NCI-H146 treated with DMSO at 0.1 percent for 48 hours (cell line): ENCODE results near the gene DIO2.

Source experiments
- DNase-seq: peaks from one replicate; lab custom pipeline; 2025; ENCODE audit not compliant: unreplicated experiment; lab: John Stamatoyannopoulos, UW

The DIO2 gene

DNA sequence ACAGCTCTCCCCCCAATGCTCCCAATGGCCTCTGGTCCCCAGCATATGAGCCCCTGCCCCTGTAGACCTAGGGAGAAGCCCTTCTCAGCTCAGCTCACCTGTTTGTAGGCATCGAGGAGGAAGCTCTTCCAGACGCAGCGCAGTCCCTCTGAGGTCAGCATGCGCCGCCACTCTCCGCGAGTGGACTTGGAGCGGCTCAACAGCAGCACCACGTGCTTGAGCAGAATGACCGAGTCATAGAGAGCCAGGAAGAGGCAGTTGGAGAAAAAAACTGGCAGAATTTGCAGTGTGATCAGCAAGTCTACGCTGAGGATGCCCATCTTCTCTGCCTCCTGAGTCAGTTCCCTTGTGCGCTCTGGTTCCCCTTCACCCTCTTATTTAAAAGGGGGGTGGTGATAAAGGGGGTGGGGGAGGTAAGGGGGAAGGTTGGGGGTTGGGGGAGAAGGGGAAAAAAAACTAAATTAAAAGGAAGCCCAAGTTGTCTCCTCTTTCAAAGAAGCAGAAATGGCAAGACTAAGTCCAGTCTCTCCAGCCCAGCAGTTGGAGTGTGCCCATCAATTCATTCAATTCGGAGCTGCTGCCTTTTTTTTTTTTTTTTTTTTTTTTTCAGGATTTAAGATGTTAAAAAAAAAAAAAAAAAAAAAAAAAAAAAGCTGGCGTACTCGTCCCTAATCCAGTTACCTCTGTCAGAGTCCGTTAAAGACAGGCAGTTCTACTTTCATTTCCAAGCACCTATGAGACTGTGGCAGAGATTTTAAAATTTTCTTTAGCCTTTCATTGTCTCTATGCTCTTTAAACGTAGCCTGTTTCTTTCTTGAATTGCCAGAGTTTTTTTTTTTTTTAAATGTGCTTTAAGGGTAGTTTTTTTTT, at the start of gene DIO2:
Gene DIO2, minus strand, starts transcription at position 352 of the 870 bp plus-strand sequence. Its CDS starts 32 bp downstream, at position 320.
- no peak for DNase-seq

- no peak for DNase-seq
Observed at GRCh38 chr14:80260645-80261044, 49.3 kb upstream of the DIO2 start.

DNA sequence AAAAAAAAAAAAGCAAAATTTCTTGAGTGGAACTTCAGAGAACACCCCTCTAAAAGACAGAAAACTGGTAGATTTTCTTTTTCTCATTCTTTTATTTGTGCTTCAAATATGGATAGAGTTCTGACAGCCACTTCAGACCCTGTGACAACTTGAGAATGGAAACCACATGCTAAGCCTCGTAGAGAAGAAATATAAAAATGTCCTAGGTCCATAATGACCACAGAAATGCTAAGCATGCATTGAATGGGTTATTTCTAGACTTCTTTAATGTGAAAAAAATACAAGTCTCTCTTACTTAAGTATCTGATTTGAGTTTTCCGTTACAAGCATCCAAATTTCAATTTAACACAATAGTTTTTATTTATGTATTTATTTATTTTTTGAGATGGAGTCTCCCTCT, 28.3 kb upstream of the DIO2 start:
- no peak for DNase-seq

DNA sequence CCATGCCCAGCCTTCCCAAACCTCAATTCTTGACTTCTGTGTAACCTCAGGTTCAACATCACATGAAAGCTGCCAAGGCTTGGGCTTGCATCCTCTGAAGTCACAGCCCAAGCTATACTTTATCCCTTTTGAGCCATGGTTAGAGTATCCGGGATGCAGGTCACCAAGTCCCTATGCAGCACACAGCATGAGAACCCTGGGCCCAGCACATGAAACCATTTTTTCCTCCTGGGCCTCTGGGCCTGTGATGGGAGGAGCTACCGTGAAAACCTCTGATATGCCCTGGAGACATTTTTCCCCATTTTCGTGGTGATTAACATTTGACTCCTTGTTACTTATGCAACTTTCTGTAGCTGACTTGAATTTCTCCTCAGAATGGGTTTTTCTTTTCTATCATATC, 25.8 kb upstream of the DIO2 start:
- DNase-seq: no peak

- no peak for DNase-seq
Observed at GRCh38 chr14:80233470-80234089, 22.3 kb upstream of the DIO2 start.

- no peak for DNase-seq
Observed at GRCh38 chr14:80231702-80232101, 20.4 kb upstream of the DIO2 start.

DNA sequence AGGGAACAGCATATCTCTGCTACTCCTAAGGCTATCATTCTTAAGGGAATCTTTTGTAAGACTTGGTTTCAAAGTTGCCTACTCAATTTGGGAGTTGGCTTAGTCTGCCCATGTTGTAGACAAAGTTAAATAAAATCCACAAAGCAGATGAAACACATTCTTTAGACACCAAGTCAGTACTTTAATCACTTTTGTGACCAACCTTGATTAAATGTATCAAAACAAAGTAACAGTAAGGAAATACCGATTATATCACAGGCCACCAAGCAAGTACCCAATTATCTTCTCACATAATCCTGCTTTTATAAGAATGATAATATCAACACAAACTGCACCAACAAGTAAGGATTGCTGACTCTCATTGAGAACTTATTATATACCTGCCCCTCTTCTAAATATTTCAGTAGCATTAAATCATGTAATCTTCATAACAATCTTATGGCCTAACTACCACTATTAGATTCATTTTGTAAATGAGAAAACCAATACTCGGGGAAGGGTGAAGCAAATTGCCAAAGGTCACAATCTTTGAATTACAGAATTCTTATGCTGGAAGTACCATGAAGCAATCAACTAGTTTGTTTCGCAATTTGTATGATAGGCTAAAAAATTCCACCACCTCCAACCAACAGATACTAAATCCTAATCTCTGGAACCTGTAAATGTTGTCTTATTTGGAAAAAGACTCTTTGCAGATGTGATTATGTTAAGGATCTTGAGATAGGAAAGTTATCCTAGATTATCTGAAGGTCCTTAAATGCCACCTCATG, 12.6 kb upstream of the DIO2 start:
- DNase-seq: no peak

GRCh38 chr14:80216818-80217217, 5.5 kb upstream of the DIO2 start:
- DNase-seq: no peak

GRCh38 chr14:80215756-80216581, 4.7 kb upstream of the DIO2 start:
- no peak for DNase-seq

GRCh38 chr14:80215081-80215480, 3.8 kb upstream of the DIO2 start:
- no peak for DNase-seq

DNA sequence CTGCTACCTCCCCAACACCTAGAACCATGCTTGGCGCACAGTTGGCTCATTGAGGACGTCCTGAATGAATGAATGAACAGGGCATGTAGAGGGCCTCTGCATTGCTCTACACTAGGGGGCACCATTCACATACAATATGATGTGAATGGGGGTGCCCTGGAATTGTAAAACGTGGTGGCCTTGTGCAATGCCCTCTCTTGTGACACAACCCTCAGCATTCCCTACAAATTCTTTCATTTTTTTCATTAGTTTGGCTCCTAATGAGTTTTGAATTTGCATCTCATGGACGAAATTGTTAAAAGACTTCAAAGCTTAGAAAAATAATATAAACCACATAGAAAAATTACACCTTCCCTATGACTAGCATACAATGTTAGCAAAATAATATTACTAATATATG, 2.3 kb upstream of the DIO2 start:
- DNase-seq: no peak

DNA sequence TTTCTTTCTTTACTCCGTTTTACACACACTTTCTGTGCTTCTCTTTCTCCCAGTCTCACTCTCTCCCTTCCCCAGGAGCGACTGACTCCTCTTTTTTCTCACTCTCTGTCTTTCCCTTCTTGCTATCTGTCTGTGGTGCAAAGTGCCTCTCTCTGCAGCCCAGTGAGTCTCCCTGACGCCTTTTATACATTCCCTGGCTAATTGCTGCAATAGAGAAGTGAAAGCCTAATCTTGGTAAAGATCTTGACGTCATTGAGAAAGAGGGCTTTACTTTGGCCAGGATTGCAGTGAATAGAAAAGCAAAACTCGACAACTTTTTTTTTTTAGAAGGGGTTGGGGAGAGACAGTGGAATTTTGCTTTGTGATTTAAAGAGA, 706 bp upstream of the DIO2 start:
- DNase-seq: no peak

DNA sequence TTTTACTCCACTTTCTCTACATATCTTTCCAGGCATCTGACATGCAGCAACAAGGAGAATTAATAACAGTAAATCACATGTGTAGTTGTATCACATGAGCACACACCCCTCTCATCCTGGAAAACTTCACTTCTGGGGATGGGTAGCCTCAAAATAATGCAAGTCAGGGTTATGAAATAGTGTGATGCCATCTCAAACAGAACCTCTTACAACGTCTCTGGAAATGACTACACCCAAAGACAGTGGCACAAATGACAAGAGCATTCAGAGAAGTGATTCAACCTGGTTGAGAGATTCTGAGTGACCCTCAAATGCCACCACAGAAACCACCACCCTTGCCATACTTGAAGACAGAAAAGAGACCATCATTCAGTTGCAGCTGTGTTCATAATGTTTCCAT, 2.8 kb downstream of the DIO2 start:
- no peak for DNase-seq

- DNase-seq: no peak
Observed at GRCh38 chr14:80206351-80207080, 4.8 kb downstream of the DIO2 start.

DNA sequence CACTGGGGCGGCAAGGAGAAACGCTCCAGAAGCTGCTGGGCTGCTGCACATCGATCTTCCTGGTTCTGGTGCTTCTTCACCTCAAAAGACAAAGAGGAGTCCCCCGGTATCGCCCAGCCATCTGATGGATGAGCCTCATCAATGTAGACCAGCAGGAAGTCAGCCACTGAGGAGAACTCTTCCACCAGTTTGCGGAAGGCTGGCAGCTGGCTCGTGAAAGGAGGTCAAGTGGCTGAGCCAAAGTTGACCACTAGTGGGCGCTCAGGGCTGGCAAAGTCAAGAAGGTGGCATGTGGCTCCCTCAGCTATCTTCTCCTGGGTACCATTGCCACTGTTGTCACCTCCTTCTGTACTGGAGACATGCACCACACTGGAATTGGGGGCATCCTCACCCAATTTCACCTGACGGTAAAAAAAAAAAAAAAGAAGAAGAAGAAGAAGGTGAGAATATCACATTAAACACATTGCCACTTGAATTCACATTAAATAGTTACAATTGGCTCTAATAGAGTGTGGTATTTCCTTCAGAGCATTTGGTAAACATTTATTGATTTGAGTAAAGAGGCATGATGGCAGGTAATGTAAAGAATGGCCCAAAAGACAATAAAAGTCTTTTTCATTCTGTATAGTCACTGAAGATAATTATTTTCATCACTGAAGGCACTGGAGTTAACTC, 8.3 kb downstream of the DIO2 start:
- no peak for DNase-seq

GRCh38 chr14:80200093-80200492, 11.2 kb downstream of the DIO2 start:
- DNase-seq: no peak

- no peak for DNase-seq
Observed at GRCh38 chr14:80188571-80188970, 22.7 kb downstream of the DIO2 start.

- DNase-seq: no peak
Observed at GRCh38 chr14:80186301-80186800, 25.0 kb downstream of the DIO2 start.

GRCh38 chr14:80176893-80177292, 34.4 kb downstream of the DIO2 start:
- no peak for DNase-seq
